GM19455 (cell line): ENCODE measurements around the gene ZKSCAN2.

Source experiments
- ATAC-seq: cut with Tn5 transposase; IDR thresholded peaks from one replicate; pipeline ENCODE4 v1.9.1; 2021; ENCODE audit not compliant: unreplicated experiment

Gene ZKSCAN2

GRCh38 chr16:25257470-25257955 lies at the start of gene ZKSCAN2:
TSS of gene ZKSCAN2 (minus strand) at chr16:25257845. CDS start at chr16:25257127, 718 bp downstream.
- ATAC-seq = peak; percentile 82

GRCh38 chr16:25299792-25300590 lies 42.3 kb upstream of the ZKSCAN2 start:
- no peak for ATAC-seq

GRCh38 chr16:25298165-25298872 lies 40.7 kb upstream of the ZKSCAN2 start:
- ATAC-seq = no peak

GRCh38 chr16:25297151-25297787 lies 39.6 kb upstream of the ZKSCAN2 start:
- no peak for ATAC-seq

- ATAC-seq = no peak
Measured at GRCh38 chr16:25291580-25291979, 33.9 kb upstream of the ZKSCAN2 start.

GRCh38 chr16:25289466-25289865 lies 31.8 kb upstream of the ZKSCAN2 start:
- no peak for ATAC-seq

GRCh38 chr16:25279491-25279890 lies 21.8 kb upstream of the ZKSCAN2 start:
- no peak for ATAC-seq

GRCh38 chr16:25271421-25271820 lies 13.8 kb upstream of the ZKSCAN2 start:
- no peak for ATAC-seq

- ATAC-seq = no peak
Measured at GRCh38 chr16:25270577-25270976, 12.9 kb upstream of the ZKSCAN2 start.

- ATAC-seq = no peak
Measured at GRCh38 chr16:25269879-25270278, 12.2 kb upstream of the ZKSCAN2 start.

GRCh38 chr16:25265968-25266367 lies 8.3 kb upstream of the ZKSCAN2 start:
- ATAC-seq = no peak

- ATAC-seq = no peak
Measured at GRCh38 chr16:25264597-25264996, 7.0 kb upstream of the ZKSCAN2 start.

- ATAC-seq = no peak
Measured at GRCh38 chr16:25260416-25260815, 2.8 kb upstream of the ZKSCAN2 start.

- ATAC-seq = no peak
Measured at GRCh38 chr16:25258861-25259179, 1.2 kb upstream of the ZKSCAN2 start.

- peak; percentile 56 for ATAC-seq
Measured at GRCh38 chr16:25257956-25258860, 563 bp upstream of the ZKSCAN2 start.

GRCh38 chr16:25256695-25257469 lies 763 bp downstream of the ZKSCAN2 start:
- ATAC-seq = no peak

GRCh38 chr16:25253322-25253721 lies 4.3 kb downstream of the ZKSCAN2 start:
- no peak for ATAC-seq

GRCh38 chr16:25250467-25250866 lies 7.2 kb downstream of the ZKSCAN2 start:
- no peak for ATAC-seq

GRCh38 chr16:25235991-25236390 lies 21.7 kb downstream of the ZKSCAN2 start:
- no peak for ATAC-seq

GRCh38 chr16:25228372-25228771 lies 29.3 kb downstream of the ZKSCAN2 start:
- no peak for ATAC-seq
